Small intestine (tissue), 7 donors: ENCODE measurements around the gene SLC29A1. TPM values are rescaled to one million over a fixed set of nuclear protein-coding genes. Genes with fewer than 3 reads are reported as not detected.

Experiments
- DNase-seq, 2 donors: peaks; one replicate each; pipeline versions ENCODE4 v3.0.0 to v3.0.0-alpha.2; 2013
- FAIRE-seq: peaks from 2 replicates; lab custom pipeline; 2012; peaks lifted over from hg19 to GRCh38; lab: Jason Lieb, UNC
- H3K27ac ChIP-seq, 3 donors: one replicate each; pipeline ENCODE4 v1.5.1; 2013; ENCODE audit warnings: low read length in 2 of 3, mild to moderate bottlenecking in 2 of 3, control low read depth in 1 of 3, inconsistent platforms in 1 of 3, low read depth in 1 of 3, moderate library complexity in 1 of 3
- H3K27me3 ChIP-seq, 3 donors: one replicate each; pipeline ENCODE4 v1.6.1; 2013; ENCODE audit warnings: low read length in 3 of 3, inconsistent platforms in 1 of 3; ENCODE audit not compliant: control insufficient read depth in 3 of 3, insufficient read depth in 3 of 3
- H3K36me3 ChIP-seq, 3 donors: one replicate each; pipeline ENCODE4 v1.6.1; 2013; ENCODE audit warnings: low read length in 3 of 3, inconsistent platforms in 1 of 3, low read depth in 1 of 3, mild to moderate bottlenecking in 1 of 3, moderate library complexity in 1 of 3; ENCODE audit not compliant: control insufficient read depth in 3 of 3, insufficient read depth in 2 of 3
- H3K4me1 ChIP-seq, 3 donors: one replicate each; pipeline ENCODE4 v1.6.1; 2013; ENCODE audit warnings: low read length in 2 of 3, inconsistent platforms in 1 of 3, low read depth in 1 of 3, mild to moderate bottlenecking in 1 of 3, moderate library complexity in 1 of 3; ENCODE audit not compliant: control insufficient read depth in 3 of 3, insufficient read depth in 2 of 3
- H3K4me3 ChIP-seq, 3 donors: one replicate each; pipeline ENCODE4 v1.5.1; 2013; ENCODE audit warnings: low read length in 3 of 3, control low read depth in 1 of 3, inconsistent platforms in 1 of 3, low read depth in 1 of 3, mild to moderate bottlenecking in 1 of 3, moderate library complexity in 1 of 3
- H3K9me3 ChIP-seq, 2 donors: one replicate each; pipeline ENCODE4 v1.6.1; 2013; ENCODE audit warnings: low read depth in 1 of 2, low read length in 1 of 2; ENCODE audit not compliant: control insufficient read depth in 2 of 2, insufficient read depth in 1 of 2
- WGBS, 3 donors: extraction: QIAGEN DNeasy Blood & Tissue Kit; methylation state at CpG; one replicate each; pipeline ENCODE4 v1.1.7; 2013; 5-methylcytosine and 5-hydroxymethylcytosine counted together
- polyA plus RNA-seq, 4 donors: library from polyadenylated mRNA; stranded (reverse) in 3 of 4; unstranded in 1 of 4; fragments of 200-250 nt in 3 of 4; fragments of 120-200 nt in 1 of 4; gene quantifications; one replicate each; pipeline versions ENCODE4 v1.2.1 to v1.2.3, GENCODE V29; 2013
- donor health status: healthy with polysubstance abuse.
- donor health status: control.
- donor health status: control.
- donor health status: Bipolar disorder and iron deficiency.
- donor health status: healthy.

The SLC29A1 gene
- polyA plus RNA-seq, 4 donors, result 2.4 to 38.0 (median 13.6) TPM

GRCh38 chr6:44221961-44222335 is 1.4 kb upstream of the SLC29A1 start:
- no peak for DNase-seq

GRCh38 chr6:44222486-44223318 is 693 bp upstream of the SLC29A1 start:
- WGBS, 3 donors, result 25 to 32% (median 32%) methylated on average over 26 of the region's 26 CpGs
- Histone ChIP-seq H3K36me3 (peaks cover 0 to 9% (median 0%) of the 10 kb centered on the region in 3 donors), H3K27me3 (peaks cover 0 to 2% (median 0%) of the 10 kb centered on the region in 3 donors), H3K4me3 (peak overlapping the region; percentile 30 to 56 (median 33)), H3K4me1 (peaks cover 0 to 74% (median 5%) of the 10 kb centered on the region in 3 donors), H3K27ac (peak overlapping the region in 2 of 3 donors; percentile 32 to 55), H3K9me3 (no peaks in the 10 kb centered on the region)
- DNase-seq (no peak), FAIRE-seq (no peak)

More at GRCh38 chr6:44221961-44222335, 1.4 kb upstream of the SLC29A1 start:
- peaks cover 0 to 70% (median 5%) of the 10 kb centered on the region in 3 donors for H3K4me1 ChIP-seq
- no peak for FAIRE-seq
- H3K27ac ChIP-seq, result peak overlapping the region in 2 of 3 donors; percentile 6 to 58
- peaks cover 0 to 4% (median 0%) of the 10 kb centered on the region in 3 donors for H3K36me3 ChIP-seq
- peaks cover 0 to 2% (median 0%) of the 10 kb centered on the region in 3 donors for H3K27me3 ChIP-seq
- H3K9me3 ChIP-seq, result no peaks in the 10 kb centered on the region
- WGBS, 3 donors, result 29 to 61% (median 52%) methylated on average over 2 of the region's 2 CpGs
- no peak overlapping the region for H3K4me3 ChIP-seq

- peak overlapping the region in 2 of 3 donors; percentile 40 to 56 for H3K4me3 ChIP-seq
- H3K9me3 ChIP-seq, result no peaks in the 10 kb centered on the region
- no peak for FAIRE-seq
- 7 to 12% (median 9%) methylated on average over 11 to 18 of the region's 18 CpGs for WGBS, 3 donors
- peak in 1 of 2 donors; percentile 54 for DNase-seq
- peaks cover 0 to 20% (median 0%) of the 10 kb centered on the region in 3 donors for H3K36me3 ChIP-seq
- H3K27ac ChIP-seq, result no peak overlapping the region
- H3K4me1 ChIP-seq, result peaks cover 0 to 62% (median 5%) of the 10 kb centered on the region in 3 donors
- H3K27me3 ChIP-seq, result peaks cover 0 to 2% (median 0%) of the 10 kb centered on the region in 3 donors
Measured at GRCh38 chr6:44224029-44224964, 902 bp downstream of the SLC29A1 start.

GRCh38 chr6:44224965-44225305 is 1.5 kb downstream of the SLC29A1 start:
- FAIRE-seq (no peak), DNase-seq (no peak)
- Histone ChIP-seq H3K27ac (no peak overlapping the region), H3K36me3 (peaks cover 0 to 26% (median 0%) of the 10 kb centered on the region in 3 donors), H3K27me3 (peaks cover 0 to 2% (median 0%) of the 10 kb centered on the region in 3 donors), H3K4me1 (peaks cover 0 to 59% (median 5%) of the 10 kb centered on the region in 3 donors), H3K4me3 (no peak overlapping the region), H3K9me3 (no peaks in the 10 kb centered on the region)
- WGBS, 3 donors, result 45 to 69% (median 69%) methylated on average over 4 of the region's 4 CpGs

GRCh38 chr6:44225579-44226325 is 2.4 kb downstream of the SLC29A1 start:
- peaks cover 0 to 57% (median 5%) of the 10 kb centered on the region in 3 donors for H3K4me1 ChIP-seq
- peaks cover 0 to 2% (median 0%) of the 10 kb centered on the region in 3 donors for H3K27me3 ChIP-seq
- H3K36me3 ChIP-seq, result peaks cover 0 to 34% (median 0%) of the 10 kb centered on the region in 3 donors
- H3K9me3 ChIP-seq, result no peaks in the 10 kb centered on the region
- peak in 1 of 2 donors; percentile 55 for DNase-seq
- 27 to 67% (median 39%) methylated on average over 8 of the region's 8 CpGs for WGBS, 3 donors
- H3K27ac ChIP-seq, result peak overlapping the region in 1 of 3 donors; percentile 39
- H3K4me3 ChIP-seq, result no peak overlapping the region
- FAIRE-seq, result no peak

GRCh38 chr6:44226368-44227147 is 3.2 kb downstream of the SLC29A1 start:
- Histone ChIP-seq H3K4me3 (no peak overlapping the region), H3K4me1 (peaks cover 0 to 49% (median 2%) of the 10 kb centered on the region in 3 donors), H3K36me3 (peaks cover 0 to 38% (median 0%) of the 10 kb centered on the region in 3 donors), H3K27me3 (peaks cover 0 to 2% (median 0%) of the 10 kb centered on the region in 3 donors), H3K27ac (no peak overlapping the region), H3K9me3 (no peaks in the 10 kb centered on the region)
- FAIRE-seq, result no peak
- WGBS, 3 donors, result 61 to 71% (median 70%) methylated on average over 15 of the region's 15 CpGs
- no peak for DNase-seq

GRCh38 chr6:44227148-44227793 is 3.9 kb downstream of the SLC29A1 start:
- no peak overlapping the region for H3K4me3 ChIP-seq
- H3K27me3 ChIP-seq, result peaks cover 0 to 2% (median 0%) of the 10 kb centered on the region in 3 donors
- peak overlapping the region in 1 of 3 donors; percentile 4 for H3K27ac ChIP-seq
- H3K4me1 ChIP-seq, result peaks cover 0 to 45% (median 0%) of the 10 kb centered on the region in 3 donors
- FAIRE-seq (no peak), DNase-seq (no peak)
- H3K9me3 ChIP-seq, result no peaks in the 10 kb centered on the region
- WGBS, 3 donors, result 59 to 86% (median 84%) methylated on average over 5 to 7 of the region's 7 CpGs
- peaks cover 0 to 44% (median 0%) of the 10 kb centered on the region in 3 donors for H3K36me3 ChIP-seq
